Middle frontal gyrus (tissue), 1 donor: ENCODE data around the gene RTF2.
"Not testable (repeated sequence)": the region's sequence is repeated elsewhere in the genome, so short reads cannot be mapped to it uniquely, and the experiment has no call there.

Experiments used
- DNase-seq: peaks from one replicate; pipeline ENCODE4 v3.0.0-alpha.2; 2015; ENCODE audit warnings: low spot score; ENCODE audit errors: extremely low spot score

The RTF2 gene

DNA sequence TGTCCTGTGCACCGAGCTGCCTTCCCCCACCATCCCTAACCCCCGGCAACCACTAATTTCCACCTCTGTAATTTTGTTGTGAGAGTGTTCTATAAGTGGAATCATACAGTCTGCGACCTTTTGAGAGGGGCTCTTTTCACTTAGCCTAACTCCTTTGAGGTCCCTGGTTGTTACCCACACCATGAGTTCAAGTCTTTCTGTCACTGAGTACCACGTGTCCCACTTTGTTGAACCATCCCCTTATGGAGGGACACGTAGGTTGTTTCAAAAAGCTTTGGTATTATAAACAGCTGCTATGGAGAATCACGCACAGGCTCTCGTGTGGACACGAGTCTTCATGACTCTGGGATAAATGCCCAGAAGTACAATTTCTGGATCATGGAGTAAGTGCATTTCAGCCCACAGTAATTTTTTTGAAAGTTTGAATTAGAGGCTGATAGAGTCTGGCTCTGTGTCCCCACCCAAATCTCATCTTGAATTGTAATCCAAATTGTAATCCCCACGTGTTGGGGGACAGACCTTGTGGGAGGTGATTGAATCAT is 74.1 kb downstream of the RTF2 start:
- DNase-seq: no peak

DNA sequence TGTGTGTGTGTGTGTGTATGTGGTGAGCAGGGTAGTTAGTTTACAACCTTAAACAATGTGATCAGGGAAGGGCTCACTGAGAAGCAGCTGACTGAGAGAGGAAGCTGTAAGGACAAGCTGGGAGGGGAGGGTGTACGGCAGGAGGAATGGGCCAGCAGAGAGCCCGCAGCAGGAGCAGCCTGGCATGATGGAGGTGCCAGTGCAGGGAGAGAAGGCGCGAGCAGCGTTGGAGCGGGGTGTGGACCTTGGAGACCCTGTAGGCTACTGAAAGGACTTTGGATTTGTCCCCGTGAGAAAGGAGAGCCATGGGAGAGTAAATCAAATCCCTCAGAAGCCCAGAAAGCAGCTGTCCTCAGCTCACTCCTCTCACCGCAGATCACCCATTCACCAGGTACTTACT is 83.1 kb downstream of the RTF2 start:
- DNase-seq: no peak

DNA sequence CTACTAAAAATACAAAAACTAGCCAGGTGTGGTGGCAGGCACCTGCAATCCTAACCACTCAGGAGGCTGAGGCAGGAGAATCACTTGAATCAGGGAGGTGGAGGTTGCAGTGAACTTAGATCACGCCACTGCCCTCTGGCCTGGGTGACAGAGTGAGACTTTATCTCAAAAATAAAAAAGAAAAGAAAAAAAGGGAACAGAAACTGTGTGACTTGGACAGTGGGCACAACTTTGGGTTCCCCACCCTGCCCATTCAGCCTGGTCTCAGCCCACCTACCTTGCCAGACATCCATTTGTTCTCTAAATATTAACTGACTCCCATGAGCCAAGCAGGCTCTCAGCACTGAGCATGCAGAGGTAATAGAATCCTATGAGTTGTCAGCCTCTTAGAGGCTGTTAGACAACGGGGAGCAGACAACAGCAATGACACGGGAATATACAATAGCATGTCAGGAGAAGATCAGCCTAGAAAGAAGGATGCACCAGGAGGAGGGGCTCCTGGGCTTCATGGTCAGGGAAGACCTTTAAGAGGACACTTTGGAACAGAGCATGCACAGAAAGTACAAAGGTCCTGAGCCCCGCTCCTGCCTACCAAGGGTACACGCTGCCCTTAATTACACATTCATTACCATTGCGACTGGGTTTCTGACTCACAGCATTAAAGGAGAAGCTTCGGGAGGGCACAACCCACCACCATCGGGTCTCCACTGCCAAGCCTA is 84.6 kb downstream of the RTF2 start:
- DNase-seq: no peak

DNA sequence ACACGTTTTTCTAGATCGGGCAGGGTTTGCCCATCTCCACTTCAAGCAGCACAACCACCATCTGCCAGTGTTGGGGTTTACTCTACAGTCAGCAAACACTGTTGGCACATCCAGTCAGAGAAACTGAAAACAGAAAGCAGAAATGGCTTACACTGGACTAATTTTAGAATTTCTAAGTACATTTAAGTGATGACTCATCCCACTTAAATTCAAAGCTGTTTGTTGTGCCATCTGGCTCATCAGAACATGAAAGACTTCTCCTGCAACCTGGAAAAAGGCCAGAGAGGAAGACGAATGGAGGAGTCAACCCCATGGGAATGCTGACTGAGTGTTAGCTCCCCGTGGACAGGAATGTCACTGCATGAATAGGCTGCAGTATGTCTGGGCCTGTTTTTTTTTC is 86.4 kb downstream of the RTF2 start:
- DNase-seq: peak; percentile 66

DNA sequence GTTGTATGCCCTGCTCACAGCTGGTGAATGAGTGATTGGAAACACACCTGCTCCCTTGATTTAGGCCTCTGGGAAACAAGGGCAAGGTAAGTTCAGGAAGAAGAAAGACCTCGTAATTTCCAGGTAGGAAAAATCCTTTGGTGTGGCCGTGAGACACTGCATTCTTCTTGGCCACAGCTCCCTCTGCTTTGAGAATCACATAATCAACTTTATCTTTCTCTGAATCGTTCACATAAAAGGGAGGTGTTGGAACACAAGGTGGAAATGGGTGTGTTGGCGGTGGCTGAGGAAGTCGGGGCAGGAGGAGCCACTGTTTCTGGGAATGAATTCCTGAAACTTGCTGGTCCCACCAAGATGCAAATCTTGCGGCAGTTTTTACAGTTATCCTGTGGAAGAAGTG is 90.5 kb downstream of the RTF2 start:
- no peak for DNase-seq

DNA sequence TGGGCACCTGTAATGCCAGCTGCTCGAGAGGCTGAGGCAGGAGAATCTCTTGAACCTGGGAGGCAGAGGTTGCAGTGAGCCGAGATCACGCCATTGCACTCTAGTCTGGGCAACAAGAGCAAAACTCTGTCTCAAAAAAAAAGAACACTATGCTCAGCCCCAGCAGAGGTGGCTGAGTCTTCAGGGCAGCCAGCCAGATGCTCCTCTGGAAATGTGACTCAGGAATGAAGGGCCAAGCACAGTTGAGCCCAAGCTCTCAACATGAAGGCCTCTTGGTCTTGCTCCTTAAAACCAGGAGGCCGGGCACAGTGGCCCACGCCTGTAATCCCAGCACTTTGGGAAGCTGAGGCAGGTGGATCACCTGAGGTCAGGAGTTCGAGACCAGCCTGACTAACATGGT is 96.1 kb downstream of the RTF2 start:
- not testable (repeated sequence) for DNase-seq

DNA sequence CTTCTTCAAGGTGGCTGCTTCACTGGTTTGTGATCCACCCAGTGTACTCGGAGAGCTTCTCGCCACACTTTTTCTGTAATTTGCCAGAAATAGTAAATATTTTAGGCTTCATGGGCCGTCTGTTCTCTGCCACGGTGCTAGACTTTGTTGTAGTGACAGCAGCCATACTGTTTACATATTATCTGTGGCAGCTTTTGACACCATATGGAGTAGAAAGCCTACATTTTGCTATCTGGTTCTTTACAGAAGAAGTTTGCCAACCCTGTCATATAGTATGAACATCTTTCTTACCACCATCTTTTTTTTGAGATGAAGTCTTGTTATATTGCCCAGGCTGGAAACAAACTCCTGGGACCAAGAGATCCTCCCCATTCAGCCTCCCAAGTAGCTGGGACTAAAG is 97.1 kb downstream of the RTF2 start:
- no peak for DNase-seq

DNA sequence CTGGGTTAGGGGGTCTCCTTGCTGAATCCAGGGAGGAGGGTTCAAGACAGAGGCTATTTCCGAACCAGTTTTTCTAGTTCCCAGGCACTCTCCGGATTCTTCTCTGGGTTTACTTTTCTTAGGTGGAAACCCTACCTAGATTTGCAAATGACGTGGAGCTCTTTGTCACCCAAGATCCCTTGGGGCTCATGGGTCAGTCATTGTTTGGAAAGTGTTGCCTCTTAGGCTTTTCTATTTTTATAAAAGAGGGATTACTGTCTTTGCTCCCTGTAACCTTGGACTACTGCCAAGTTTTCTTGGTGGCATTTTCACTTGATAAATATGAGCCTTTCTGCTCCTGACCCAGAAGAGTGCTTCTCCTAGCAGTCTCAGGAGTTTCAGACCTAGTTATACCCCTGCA is 98.2 kb downstream of the RTF2 start:
- no peak for DNase-seq
